Suprapubic skin (tissue), 4 donors: Measurements from ENCODE around the gene PANX3. TPM values are rescaled to one million over a fixed set of nuclear protein-coding genes. Genes with fewer than 3 reads are reported as not detected.

Source experiments
- DNase-seq, 2 donors: peaks; one replicate each; pipeline ENCODE4 v3.0.0-alpha.2; 2019; ENCODE audit warnings: low spot score in 2 of 2
- H3K27ac ChIP-seq: fragments of 200-600 bp; sonication (generic); one replicate; pipeline ENCODE4 v1.5.1; 2019
- H3K27me3 ChIP-seq: fragments of 200-600 bp; sonication (generic); one replicate; pipeline ENCODE4 v1.5.1; 2019
- H3K36me3 ChIP-seq: fragments of 200-600 bp; sonication (generic); one replicate; pipeline ENCODE4 v1.5.1; 2019
- H3K4me1 ChIP-seq: fragments of 200-600 bp; sonication (generic); one replicate; pipeline ENCODE4 v1.5.1; 2019
- H3K4me3 ChIP-seq: fragments of 200-600 bp; sonication (generic); one replicate; pipeline ENCODE4 v1.5.1; 2019; ENCODE audit warnings: mild to moderate bottlenecking
- H3K9me3 ChIP-seq: fragments of 200-600 bp; sonication (generic); one replicate; pipeline ENCODE4 v1.5.1; 2019
- EP300 ChIP-seq: sonication (generic); formaldehyde crosslinking; IDR thresholded peaks from one replicate; pipeline ENCODE4 v1.6.1; 2017; ENCODE audit warnings: antibody characterized with exemption
- POLR2A ChIP-seq, 2 donors: fragments of 450-650 bp; IDR thresholded peaks; one replicate each; pipeline ENCODE4 v1.6.1; 2017; ENCODE audit warnings: antibody characterized with exemption in 2 of 2, mild to moderate bottlenecking in 2 of 2, moderate library complexity in 2 of 2
- POLR2AphosphoS5 ChIP-seq, 3 donors: sonication (generic); formaldehyde crosslinking; IDR thresholded peaks; one replicate each; pipeline ENCODE4 v1.6.1; 2017; ENCODE audit warnings: antibody characterized with exemption in 3 of 3
- WGBS: methylation state at CpG from one replicate; pipeline ENCODE4 v1.1.5; 2018; 5-methylcytosine and 5-hydroxymethylcytosine counted together
- total RNA-seq, 4 donors: library from RNA; depleted of rRNA; stranded (reverse); fragments of >200 nt; gene quantifications; one replicate each; pipeline ENCODE4 v1.1.0, GENCODE V29; 2016
- TF ChIP-seq, protein P1 (sequence below), 2 donors: fragments of 200-600 bp in 1 of 2; fragments of 450-650 bp in 1 of 2; sonication (generic) in 1 of 2; IDR thresholded peaks; one replicate each; pipeline ENCODE4 v1.5.1; 2016 to 2019; ENCODE audit warnings: antibody characterized with exemption in 2 of 2, mild to moderate bottlenecking in 1 of 2, moderate library complexity in 1 of 2

PANX3 gene
- total RNA-seq, 4 donors from 2014 or later = not detected

DNA sequence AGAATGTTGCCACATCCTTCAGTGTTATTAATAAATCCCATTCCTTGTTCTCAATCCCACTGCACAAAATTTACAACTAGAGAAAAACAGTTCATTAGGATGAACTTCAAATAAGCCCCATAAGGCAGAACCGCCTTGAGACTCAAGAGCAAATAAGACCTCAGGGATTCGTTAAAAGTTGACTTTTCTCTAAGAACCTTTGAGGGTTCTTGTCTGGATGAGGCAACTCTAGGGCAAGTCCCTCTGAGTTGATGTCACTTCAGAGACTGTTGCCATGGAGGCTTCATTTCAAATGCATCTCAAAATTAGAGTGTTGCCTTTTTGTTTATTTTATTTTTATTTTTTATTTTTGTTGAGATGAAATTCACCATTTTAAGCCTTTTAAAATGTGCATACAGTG is 19.8 kb upstream of the PANX3 start:
- no peak overlapping the region for H3K4me3 ChIP-seq
- no peaks in the 10 kb centered on the region for H3K4me1 ChIP-seq
- no peaks in the 10 kb centered on the region for H3K9me3 ChIP-seq
- no peaks in the 10 kb centered on the region for H3K36me3 ChIP-seq
- TF ChIP-seq POLR2AphosphoS5 (IDR thresholded peaks at IDR 0.05) = no peak
- TF ChIP-seq, protein P1, sequence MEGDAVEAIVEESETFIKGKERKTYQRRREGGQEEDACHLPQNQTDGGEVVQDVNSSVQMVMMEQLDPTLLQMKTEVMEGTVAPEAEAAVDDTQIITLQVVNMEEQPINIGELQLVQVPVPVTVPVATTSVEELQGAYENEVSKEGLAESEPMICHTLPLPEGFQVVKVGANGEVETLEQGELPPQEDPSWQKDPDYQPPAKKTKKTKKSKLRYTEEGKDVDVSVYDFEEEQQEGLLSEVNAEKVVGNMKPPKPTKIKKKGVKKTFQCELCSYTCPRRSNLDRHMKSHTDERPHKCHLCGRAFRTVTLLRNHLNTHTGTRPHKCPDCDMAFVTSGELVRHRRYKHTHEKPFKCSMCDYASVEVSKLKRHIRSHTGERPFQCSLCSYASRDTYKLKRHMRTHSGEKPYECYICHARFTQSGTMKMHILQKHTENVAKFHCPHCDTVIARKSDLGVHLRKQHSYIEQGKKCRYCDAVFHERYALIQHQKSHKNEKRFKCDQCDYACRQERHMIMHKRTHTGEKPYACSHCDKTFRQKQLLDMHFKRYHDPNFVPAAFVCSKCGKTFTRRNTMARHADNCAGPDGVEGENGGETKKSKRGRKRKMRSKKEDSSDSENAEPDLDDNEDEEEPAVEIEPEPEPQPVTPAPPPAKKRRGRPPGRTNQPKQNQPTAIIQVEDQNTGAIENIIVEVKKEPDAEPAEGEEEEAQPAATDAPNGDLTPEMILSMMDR (IDR thresholded peaks at IDR 0.05) = no peak
- no peak for TF ChIP-seq EP300
- 79% methylated on average over 2 of the region's 2 CpGs for WGBS
- no peak for DNase-seq
- H3K27ac ChIP-seq = no peak overlapping the region
- peaks cover 18% of the 10 kb centered on the region for H3K27me3 ChIP-seq

DNA sequence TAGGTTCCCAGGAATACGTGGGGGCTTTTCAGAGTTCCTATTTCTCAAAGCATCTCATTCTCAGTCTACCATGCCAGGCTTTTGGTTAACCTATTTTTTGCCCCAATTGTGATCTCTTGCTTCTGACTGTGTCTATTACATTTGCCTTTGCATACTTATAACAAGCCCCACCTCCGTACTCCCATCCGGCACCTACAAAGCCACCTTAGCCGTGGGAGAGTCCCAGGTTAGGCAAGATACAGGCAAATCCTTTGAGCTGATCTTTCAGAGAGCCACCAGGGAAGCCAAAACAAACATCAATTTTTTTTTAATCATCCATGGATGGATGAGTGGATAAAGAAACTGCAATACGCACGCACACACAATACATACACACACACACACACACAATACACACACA is 18.6 kb upstream of the PANX3 start:
- TF ChIP-seq POLR2A (IDR thresholded peaks at IDR 0.05) (no peak), POLR2AphosphoS5 (IDR thresholded peaks at IDR 0.05) (no peak), EP300 (no peak)
- TF ChIP-seq, protein P1 (IDR thresholded peaks at IDR 0.05) = no peak
- WGBS = 88% methylated on average over 6 of the region's 6 CpGs
- DNase-seq = no peak
- Histone ChIP-seq H3K27me3 (peaks cover 17% of the 10 kb centered on the region), H3K4me3 (no peak overlapping the region), H3K27ac (no peak overlapping the region), H3K4me1 (no peaks in the 10 kb centered on the region), H3K9me3 (no peaks in the 10 kb centered on the region), H3K36me3 (no peaks in the 10 kb centered on the region)

DNA sequence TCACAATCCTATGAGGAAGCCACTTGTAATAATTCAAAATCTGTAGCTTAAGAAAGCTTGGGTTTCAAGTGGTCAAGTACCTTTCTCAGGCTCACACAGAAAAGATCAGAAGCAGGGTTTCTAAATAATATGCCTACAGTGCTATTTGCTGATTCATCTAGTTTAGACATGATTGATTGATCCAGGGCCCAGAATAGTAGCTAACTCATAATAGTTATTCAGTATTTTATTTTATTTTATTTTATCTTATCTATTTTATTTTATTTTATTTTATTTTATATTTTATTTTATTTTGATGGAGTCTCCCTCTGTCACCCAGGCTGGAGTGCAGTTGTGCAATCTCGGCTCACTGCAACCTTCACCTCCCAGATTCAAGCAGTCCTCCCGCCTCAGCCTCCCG is 15.9 kb upstream of the PANX3 start:
- Histone ChIP-seq H3K27ac (no peak overlapping the region), H3K9me3 (no peaks in the 10 kb centered on the region), H3K27me3 (peaks cover 9% of the 10 kb centered on the region), H3K36me3 (no peaks in the 10 kb centered on the region), H3K4me3 (no peak overlapping the region), H3K4me1 (no peaks in the 10 kb centered on the region)
- TF ChIP-seq POLR2AphosphoS5 (IDR thresholded peaks at IDR 0.05) = no peak
- TF ChIP-seq POLR2A (IDR thresholded peaks at IDR 0.05) = no peak
- TF ChIP-seq, protein P1 (IDR thresholded peaks at IDR 0.05) = no peak
- no peak for TF ChIP-seq EP300
- 93% methylated on average over 3 of the region's 3 CpGs for WGBS
- no peak for DNase-seq

DNA sequence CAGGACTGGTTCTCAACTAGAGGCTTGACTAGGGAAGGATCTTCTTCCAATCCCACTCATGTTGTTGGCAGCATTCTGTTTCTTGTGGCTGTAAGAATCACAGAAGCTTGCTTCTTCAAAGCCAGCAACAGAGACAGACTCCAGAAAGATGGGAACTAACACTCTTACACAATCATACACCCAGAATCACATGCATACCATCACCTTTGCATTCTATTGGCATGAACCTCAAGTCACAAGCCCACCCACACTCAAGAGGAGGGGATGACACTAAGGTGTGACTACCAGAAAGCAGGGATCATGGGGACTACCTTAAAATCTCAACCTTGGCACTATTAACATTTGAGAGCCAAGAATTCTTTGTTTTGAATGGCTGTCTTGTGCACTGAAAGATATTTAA is 13.6 kb upstream of the PANX3 start:
- Histone ChIP-seq H3K27me3 (peaks cover 6% of the 10 kb centered on the region), H3K36me3 (no peaks in the 10 kb centered on the region), H3K9me3 (no peaks in the 10 kb centered on the region), H3K4me1 (no peaks in the 10 kb centered on the region), H3K4me3 (no peak overlapping the region), H3K27ac (no peak overlapping the region)
- no peak for DNase-seq
- TF ChIP-seq POLR2A (IDR thresholded peaks at IDR 0.05) (no peak), POLR2AphosphoS5 (IDR thresholded peaks at IDR 0.05) (no peak), EP300 (no peak)
- TF ChIP-seq, protein P1 (IDR thresholded peaks at IDR 0.05) = no peak

DNA sequence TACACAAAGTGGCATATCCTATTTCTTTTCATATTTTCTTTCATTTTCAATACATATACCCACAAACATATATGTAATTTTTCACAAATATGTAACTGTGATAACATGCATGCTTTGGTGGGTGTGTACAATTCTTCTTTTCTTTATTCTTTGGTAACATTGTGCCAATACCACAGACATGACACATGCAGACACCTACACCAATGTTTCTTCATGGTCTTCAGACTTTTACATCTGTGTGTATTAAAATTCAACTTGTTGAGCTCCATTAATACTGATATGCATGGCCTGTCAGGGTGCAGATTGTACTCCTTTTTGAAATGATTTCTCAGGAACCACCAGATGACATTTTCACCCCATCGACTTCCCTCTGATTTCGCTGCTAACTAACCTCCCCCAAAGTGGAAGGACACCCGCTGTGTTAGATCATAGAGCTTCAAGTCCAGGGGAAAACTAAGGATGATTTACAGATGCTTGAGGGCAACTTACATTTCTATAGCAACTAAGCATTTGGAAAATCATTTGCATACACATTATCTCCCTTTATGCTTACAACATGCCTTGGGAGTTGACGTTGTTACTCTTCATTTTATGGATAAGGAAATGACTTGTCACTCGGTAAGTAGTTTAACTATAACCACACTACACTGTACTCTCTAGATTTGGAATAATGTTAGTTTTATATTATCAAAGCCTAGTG is 10.5 kb upstream of the PANX3 start:
- WGBS = 55% methylated on average over 5 of the region's 5 CpGs
- no peak overlapping the region for H3K4me3 ChIP-seq
- H3K36me3 ChIP-seq = no peaks in the 10 kb centered on the region
- no peaks in the 10 kb centered on the region for H3K27me3 ChIP-seq
- H3K27ac ChIP-seq = no peak overlapping the region
- DNase-seq = no peak
- no peaks in the 10 kb centered on the region for H3K9me3 ChIP-seq
- TF ChIP-seq, protein P1 (IDR thresholded peaks at IDR 0.05) = no peak
- TF ChIP-seq POLR2A (IDR thresholded peaks at IDR 0.05) (no peak), EP300 (no peak), POLR2AphosphoS5 (IDR thresholded peaks at IDR 0.05) (no peak)
- H3K4me1 ChIP-seq = no peaks in the 10 kb centered on the region
